GM12891 (cell line): ENCODE measurements around the gene ATP6V1G1.

Source experiments
- PAX5 ChIP-seq: IDR thresholded peaks from 2 replicates; pipeline ENCODE4 v1.6.1; 2011; ENCODE audit warnings: low read length, moderate library complexity, mild to moderate bottlenecking; ENCODE audit not compliant: insufficient read depth, severe bottlenecking
- POLR2A ChIP-seq: IDR thresholded peaks from 2 replicates; pipeline ENCODE4 v1.6.1; 2011; ENCODE audit warnings: low read depth, low read length, control low read depth
- POLR2AphosphoS5 ChIP-seq: IDR thresholded peaks from 2 replicates; pipeline ENCODE4 v1.6.1; 2011; ENCODE audit warnings: low read depth, low read length, control low read depth
- SPI1 ChIP-seq: IDR thresholded peaks from 2 replicates; pipeline ENCODE4 v1.6.1; 2011; ENCODE audit warnings: low read depth, low read length, control low read depth
- TAF1 ChIP-seq: IDR thresholded peaks from 2 replicates; pipeline ENCODE4 v1.6.1; 2011; ENCODE audit warnings: low read depth, low read length, control low read depth

GRCh38 chr9:114608525-114608796 lies 20.9 kb downstream of the ATP6V1G1 start:
- TF ChIP-seq POLR2A (no peak), POLR2AphosphoS5 (no peak), TAF1 (no peak), SPI1 (no peak), PAX5 (no peak)
